Measurements from ENCODE around the gene CHMP3.
"Not testable (repeated sequence)": the region's sequence is repeated elsewhere in the genome, so short reads cannot be mapped to it uniquely, and the experiment has no call there.

CHMP3 gene

DNA sequence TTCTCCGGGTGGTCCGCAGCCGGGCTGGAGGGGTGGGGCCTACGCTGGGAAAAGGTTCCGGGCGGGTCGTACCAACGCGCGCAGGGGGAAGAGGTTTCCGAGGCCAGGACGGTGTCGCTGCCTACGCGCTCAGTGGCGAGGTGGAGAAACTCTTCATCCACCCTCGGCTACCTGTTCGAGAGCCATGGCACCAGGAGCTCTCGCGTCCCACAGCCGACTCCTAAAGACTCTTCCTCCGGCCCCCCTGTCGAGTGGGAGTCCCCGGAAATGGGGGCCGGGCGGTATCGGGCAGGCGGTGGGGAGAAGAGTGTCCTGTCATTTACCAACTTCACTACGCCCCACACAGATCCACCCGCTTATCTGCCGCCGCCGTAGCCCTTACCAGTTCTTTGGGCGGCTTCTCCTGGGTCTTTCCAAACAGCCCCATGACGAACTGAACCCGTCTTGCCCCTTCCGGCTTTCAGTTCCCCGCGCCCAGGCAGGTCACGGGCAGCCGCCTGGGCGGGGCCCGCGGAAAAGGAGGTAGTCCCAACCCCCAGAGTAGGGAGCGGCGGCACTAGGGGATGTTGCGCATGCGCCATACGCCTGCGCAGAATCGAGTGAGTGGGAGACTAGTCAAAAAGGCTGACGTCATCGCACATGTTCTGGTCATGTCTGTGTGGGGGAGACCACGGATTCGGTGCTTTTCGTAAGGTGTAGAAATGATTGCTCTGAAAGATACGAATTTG is at the start of gene CHMP3:
Gene CHMP3 (minus strand): TSS at position 522 of the 728 bp plus-strand sequence. CDS start 95 bp downstream, at position 427.
- DNase-seq (ENCODE audit: low spot score) = peak; percentile 98

DNA sequence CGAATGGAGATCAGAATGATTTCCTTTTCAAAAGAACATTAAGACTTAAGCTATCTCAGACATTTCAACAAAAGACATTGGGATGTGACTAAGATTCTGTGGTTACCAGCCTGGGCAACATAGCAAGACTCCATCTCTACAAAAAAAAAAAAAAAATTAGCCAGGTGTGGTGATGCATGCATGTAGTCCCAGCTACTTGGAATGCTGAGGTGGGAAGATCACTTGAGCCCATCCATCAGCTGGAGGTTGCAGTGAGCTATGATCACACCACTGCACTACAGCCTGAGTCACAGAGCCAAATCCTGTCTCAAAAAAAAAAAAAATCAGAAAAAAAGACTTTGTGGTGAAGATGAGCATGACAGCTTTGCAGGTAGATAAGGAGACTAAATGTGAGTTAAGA is 47.6 kb upstream of the CHMP3 start:
- DNase-seq (ENCODE audit: low spot score) = no peak

GRCh38 chr2:86608832-86609410 is 45.7 kb upstream of the CHMP3 start:
- no peak for DNase-seq (ENCODE audit: low spot score)

- DNase-seq (ENCODE audit: low spot score) = no peak
Observed at GRCh38 chr2:86603905-86604304, 40.7 kb upstream of the CHMP3 start.

DNA sequence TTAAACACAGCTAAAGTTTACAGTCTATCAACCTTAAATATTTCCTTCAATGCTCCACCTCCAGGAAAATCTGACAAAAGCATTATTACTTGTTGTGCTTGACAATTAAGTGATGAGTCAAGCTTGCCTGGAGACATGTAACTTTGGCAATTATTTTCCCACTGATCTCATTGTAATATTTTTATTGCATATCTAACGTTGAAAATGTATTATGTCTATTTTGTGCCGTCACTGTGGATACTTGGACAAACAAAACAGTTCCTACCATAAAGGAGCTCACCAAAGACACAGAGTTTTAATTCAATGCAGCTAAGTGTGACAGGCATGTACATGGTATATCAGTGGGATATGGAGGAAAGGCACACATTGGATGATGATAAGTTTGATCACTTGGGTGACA is 35.7 kb upstream of the CHMP3 start:
- no peak for DNase-seq (ENCODE audit: low spot score)

GRCh38 chr2:86596118-86596517 is 32.9 kb upstream of the CHMP3 start:
- no peak for DNase-seq (ENCODE audit: low spot score)

- DNase-seq (ENCODE audit: low spot score) = no peak
Observed at GRCh38 chr2:86593266-86593665, 30.0 kb upstream of the CHMP3 start.

GRCh38 chr2:86592547-86593230 is 29.4 kb upstream of the CHMP3 start:
- DNase-seq (ENCODE audit: low spot score) = no peak

GRCh38 chr2:86589701-86590100 is 26.5 kb upstream of the CHMP3 start:
- not testable (repeated sequence) for DNase-seq (ENCODE audit: low spot score)

- no peak for DNase-seq (ENCODE audit: low spot score)
Observed at GRCh38 chr2:86584151-86584913, 21.1 kb upstream of the CHMP3 start.

GRCh38 chr2:86580560-86580959 is 17.3 kb upstream of the CHMP3 start:
- DNase-seq (ENCODE audit: low spot score) = no peak

DNA sequence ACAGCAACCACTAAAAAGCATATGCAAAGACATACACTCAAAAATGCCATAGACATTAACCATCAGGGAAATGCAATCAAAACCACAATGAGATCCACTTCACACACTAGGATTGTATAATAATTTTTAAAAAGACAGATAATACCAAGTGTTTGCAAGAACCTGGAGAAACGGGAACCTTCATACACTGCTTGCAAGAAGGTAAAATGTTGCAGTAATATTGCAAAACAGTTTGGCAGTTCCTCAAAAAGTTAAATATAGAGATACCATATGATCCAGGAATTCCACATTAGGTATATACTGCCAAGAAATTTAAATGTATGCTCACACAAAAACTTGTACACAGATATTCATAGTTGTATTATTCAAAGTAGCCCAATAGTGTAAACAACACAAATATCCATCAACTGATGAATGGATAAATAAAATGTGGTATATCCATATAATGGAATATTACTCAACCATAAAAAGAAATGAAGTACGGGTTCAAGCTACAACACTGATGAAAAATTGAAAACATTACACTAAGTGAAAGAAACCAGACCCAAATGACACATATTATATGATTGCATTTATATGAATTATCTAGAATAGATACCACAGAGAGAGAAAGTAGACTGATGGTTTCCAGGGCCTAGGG is 14.7 kb upstream of the CHMP3 start:
- DNase-seq (ENCODE audit: low spot score) = no peak

- DNase-seq (ENCODE audit: low spot score) = no peak
Observed at GRCh38 chr2:86570059-86570458, 6.8 kb upstream of the CHMP3 start.

DNA sequence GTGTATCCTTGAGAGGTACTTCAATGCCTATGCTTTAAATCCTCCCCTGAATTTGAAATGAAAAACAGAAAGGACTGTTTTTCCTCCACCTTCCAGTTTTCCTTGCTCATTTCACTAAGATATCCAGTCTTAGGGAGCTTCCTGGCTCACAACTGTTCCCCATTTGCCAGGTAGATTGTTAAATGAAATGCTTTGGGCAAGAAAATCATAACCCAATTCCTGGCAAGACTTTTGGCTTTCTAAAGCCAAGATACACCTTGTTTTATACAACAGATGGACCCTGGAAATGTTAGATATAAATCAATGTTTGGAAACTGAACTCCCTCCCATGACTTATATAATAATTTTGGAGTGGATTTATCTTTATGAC is 3.6 kb upstream of the CHMP3 start:
- DNase-seq (ENCODE audit: low spot score) = no peak

DNA sequence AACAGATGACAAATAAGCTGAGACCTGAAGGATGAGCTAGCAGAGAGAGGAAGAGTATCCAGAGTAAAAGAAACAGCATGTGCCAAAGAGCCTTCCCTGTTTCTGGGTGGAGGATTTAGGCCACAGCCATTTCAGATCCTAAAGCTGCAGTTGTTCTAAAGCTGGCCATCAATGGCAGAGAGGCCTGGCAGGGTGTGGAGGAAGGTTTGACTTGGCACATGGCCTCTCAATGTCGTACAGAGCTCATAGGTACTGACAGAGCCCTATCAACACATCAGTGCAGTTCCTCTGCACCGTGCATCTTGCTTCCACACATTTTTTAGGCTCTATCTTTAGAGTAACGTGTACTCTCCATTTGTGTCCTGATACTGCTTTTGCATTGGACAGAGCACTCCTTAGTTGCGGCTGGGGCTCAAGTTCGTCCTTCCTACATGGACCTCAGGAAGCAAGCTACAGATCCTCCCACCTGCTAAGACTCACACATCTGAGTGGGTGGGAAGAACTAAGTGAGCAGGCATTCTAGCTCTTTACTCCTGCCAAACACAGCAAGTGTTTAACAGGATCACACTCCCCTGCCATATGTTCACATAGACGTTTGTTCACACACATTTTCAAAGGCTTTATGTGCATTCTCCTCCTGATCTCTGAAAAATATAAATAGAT is 3.0 kb upstream of the CHMP3 start:
- DNase-seq (ENCODE audit: low spot score) = no peak

DNA sequence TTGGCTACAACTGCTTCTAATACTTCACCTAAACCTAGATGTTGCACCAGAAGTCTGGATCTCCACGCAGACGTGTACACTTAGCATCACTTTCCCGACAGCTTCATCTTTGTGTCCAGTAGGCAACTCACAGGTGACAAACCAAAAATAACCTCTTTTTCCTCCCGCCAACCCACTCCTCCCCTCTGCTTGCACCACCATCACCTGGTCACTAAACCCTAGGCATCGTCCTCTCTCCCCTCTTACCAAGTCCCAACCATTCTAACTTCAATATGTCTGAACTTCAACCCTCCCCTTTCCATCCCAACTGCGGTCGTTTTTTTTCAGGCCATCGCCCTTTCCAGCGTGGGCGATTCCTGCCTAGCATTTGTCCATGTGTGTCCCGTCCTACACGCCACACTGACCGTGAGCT is 413 bp upstream of the CHMP3 start:
- DNase-seq (ENCODE audit: low spot score) = no peak

- DNase-seq (ENCODE audit: low spot score) = no peak
Observed at GRCh38 chr2:86562485-86562921, 740 bp downstream of the CHMP3 start.

DNA sequence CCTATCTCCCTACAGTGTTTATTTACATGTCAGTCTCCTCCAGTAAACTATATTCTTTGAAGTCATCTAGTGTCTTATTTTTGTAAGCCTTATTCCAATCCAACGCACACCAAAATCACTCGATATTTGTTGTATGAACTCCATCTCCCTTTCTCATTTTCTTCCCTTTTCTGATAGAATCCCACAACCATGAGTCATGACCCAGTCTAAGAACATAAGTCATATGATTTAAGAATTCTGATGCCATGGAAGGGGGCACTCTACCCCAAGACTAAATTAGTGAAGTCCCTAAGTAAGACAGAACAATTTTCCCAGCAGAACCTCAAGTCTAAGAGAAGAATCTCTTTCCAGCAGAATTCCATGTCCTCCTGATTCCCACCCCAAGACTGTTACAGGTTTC is 5.4 kb downstream of the CHMP3 start:
- no peak for DNase-seq (ENCODE audit: low spot score)

DNA sequence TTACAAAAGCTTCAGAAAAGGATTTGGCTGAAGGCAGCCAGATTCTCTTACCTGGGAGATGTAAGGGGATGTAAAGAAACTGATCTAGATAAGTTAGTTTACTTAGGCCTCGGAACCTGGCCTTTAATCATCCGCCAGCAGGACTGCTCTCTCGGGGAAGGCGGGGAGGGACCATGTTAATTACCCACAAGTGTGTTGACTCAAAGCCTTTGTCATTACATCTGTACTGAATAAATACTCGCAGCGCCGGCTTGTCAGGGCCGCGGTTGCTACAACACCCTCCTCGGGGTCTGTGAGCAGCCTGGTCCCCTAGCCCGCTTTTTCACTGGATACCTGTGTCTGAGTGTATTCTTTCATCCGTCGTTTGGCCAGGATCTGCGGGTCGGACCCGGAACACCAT is 6.7 kb downstream of the CHMP3 start:
- no peak for DNase-seq (ENCODE audit: low spot score)

GRCh38 chr2:86552889-86553288 is 10.4 kb downstream of the CHMP3 start:
- no peak for DNase-seq (ENCODE audit: low spot score)

DNA sequence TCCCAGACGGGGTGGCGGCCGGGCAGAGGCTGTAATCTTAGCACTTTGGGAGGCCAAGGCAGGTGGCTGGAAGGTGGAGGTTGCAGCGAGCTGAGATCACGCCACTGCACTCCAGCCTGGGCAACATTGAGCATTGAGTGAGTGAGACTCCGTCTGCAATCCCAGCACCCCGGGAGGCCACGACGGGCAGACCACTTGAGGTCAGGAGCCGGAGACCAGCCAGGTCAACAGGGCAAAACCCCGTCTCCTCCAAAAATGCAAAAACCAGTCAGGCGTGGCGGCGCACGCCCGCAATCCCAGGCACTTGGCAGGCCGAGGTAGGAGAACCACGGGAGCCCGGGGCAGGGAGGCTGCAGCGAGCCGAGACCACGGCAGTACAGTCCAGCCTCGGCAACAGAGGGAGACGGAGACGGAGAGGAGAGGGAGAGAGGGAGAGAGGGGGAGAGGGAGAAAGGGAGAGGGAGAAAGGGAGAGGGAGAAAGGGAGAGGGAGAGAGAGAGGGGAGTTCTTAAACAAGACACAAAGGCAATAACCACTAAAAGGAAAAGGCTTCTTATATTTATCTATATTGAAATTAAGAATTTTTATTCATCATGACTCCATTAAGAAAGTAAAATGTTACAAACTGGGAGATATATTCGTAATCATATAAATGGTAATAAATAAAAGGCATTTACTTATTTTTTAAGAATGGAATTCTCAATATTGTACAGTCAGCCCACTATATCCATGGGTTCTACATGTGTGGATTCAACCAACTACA is 13.1 kb downstream of the CHMP3 start:
- DNase-seq (ENCODE audit: low spot score) = not testable (repeated sequence)

Measured in hematopoietic multipotent progenitor cell treated with erythropoietin and hydrocortisone succinate and interleukin-3 and kit ligand, for 15 days (in vitro differentiated cells).